ENCODE results near the gene SACM1L. TPM values are rescaled to one million over a fixed set of nuclear protein-coding genes. Genes with fewer than 3 reads are reported as not detected.
A peak's percentile ranks its signal among the peaks of the same experiment; 100 is the strongest.

Gene SACM1L
- total RNA-seq = 10 to 100 TPM; 33.2 to 37.4 (median 36.2) TPM

GRCh38 chr3:45688882-45689786 lies at the start of gene SACM1L:
Gene SACM1L, plus strand, starts transcription at chr3:45689396. Its CDS starts 70 bp downstream, at chr3:45689466.
- peaks cover 0 to 5% (median 0%) of the 10 kb centered on the region in 4 donors for H3K36me3 ChIP-seq
- peak within 1 kb of the TSS; percentile 65 to 82 (median 82) for H3K4me3 ChIP-seq
- no peaks in the 10 kb centered on the region for H3K9me3 ChIP-seq
- no peaks in the 10 kb centered on the region for H3K27me3 ChIP-seq
- DNase-seq (ENCODE audit: extremely low spot score) = peak; percentile 99
- TF ChIP-seq POLR2AphosphoS5 (IDR thresholded peaks at IDR 0.05) (peak; percentile 91 to 92), POLR2A (IDR thresholded peaks at IDR 0.05; ENCODE audit: low read depth) (peak; percentile 69), EP300 (IDR thresholded peaks at IDR 0.05) (no peak)
- TF ChIP-seq, protein P1, sequence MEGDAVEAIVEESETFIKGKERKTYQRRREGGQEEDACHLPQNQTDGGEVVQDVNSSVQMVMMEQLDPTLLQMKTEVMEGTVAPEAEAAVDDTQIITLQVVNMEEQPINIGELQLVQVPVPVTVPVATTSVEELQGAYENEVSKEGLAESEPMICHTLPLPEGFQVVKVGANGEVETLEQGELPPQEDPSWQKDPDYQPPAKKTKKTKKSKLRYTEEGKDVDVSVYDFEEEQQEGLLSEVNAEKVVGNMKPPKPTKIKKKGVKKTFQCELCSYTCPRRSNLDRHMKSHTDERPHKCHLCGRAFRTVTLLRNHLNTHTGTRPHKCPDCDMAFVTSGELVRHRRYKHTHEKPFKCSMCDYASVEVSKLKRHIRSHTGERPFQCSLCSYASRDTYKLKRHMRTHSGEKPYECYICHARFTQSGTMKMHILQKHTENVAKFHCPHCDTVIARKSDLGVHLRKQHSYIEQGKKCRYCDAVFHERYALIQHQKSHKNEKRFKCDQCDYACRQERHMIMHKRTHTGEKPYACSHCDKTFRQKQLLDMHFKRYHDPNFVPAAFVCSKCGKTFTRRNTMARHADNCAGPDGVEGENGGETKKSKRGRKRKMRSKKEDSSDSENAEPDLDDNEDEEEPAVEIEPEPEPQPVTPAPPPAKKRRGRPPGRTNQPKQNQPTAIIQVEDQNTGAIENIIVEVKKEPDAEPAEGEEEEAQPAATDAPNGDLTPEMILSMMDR (IDR thresholded peaks at IDR 0.05) = no peak
- WGBS = under 1% methylated on average over 67 of the region's 81 CpGs
- H3K4me1 ChIP-seq = peaks cover 48 to 57% (median 53%) of the 10 kb centered on the region in 4 donors
- intact Hi-C loops (cut with DNase I) = no loop called here
- H3K27ac ChIP-seq (replicated peaks in 1 of 4) = peak within 1 kb of the TSS; percentile 85 to 95 (median 92)

DNA sequence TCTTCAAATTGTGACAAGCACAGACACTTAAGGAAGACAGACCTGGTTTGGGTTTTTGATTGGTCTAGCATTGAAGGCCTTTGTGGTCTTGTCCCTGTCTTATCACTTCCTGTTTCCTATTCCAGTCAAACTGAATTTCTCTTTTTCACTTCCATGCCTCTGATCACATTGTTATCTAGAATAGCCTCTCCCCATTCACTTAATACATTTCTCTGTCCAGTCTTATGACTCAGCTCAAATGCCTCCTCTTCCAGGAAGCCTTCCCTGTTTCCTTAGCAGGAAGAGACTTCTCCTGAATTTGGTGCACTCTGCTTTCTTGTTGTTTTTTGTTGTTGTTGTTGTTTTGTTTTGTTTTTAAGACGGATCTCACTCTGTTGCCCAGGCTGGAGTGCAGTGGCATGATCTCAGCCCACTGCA lies 49.1 kb upstream of the SACM1L start:
- Histone ChIP-seq H3K4me1 (peaks cover 33 to 55% (median 46%) of the 10 kb centered on the region in 4 donors), H3K36me3 (peaks cover 3 to 21% (median 13%) of the 10 kb centered on the region in 4 donors), H3K27me3 (no peaks in the 10 kb centered on the region), H3K4me3 (no peak overlapping the region), H3K9me3 (no peaks in the 10 kb centered on the region), H3K27ac (replicated peaks in 1 of 4) (no peak overlapping the region)
- intact Hi-C loops (cut with DNase I) = no loop called here
- WGBS = 76% methylated on average over 1 of the region's 1 CpG
- DNase-seq (ENCODE audit: extremely low spot score) = no peak
- TF ChIP-seq, protein P1 (IDR thresholded peaks at IDR 0.05) = no peak
- TF ChIP-seq EP300 (IDR thresholded peaks at IDR 0.05) (no peak), POLR2AphosphoS5 (IDR thresholded peaks at IDR 0.05) (no peak), POLR2A (IDR thresholded peaks at IDR 0.05; ENCODE audit: low read depth) (no peak)

GRCh38 chr3:45640724-45641361 lies 48.4 kb upstream of the SACM1L start:
- intact Hi-C loops (cut with DNase I) = no loop called here
- H3K27ac ChIP-seq (replicated peaks in 1 of 4) = no peak overlapping the region
- WGBS = 91% methylated on average over 4 of the region's 4 CpGs
- peaks cover 3 to 21% (median 13%) of the 10 kb centered on the region in 4 donors for H3K36me3 ChIP-seq
- no peak overlapping the region for H3K4me3 ChIP-seq
- H3K27me3 ChIP-seq = no peaks in the 10 kb centered on the region
- TF ChIP-seq POLR2AphosphoS5 (IDR thresholded peaks at IDR 0.05) (no peak), POLR2A (IDR thresholded peaks at IDR 0.05; ENCODE audit: low read depth) (no peak), EP300 (IDR thresholded peaks at IDR 0.05) (no peak)
- TF ChIP-seq, protein P1 (IDR thresholded peaks at IDR 0.05) = no peak
- H3K9me3 ChIP-seq = no peaks in the 10 kb centered on the region
- no peak for DNase-seq (ENCODE audit: extremely low spot score)
- peaks cover 35 to 53% (median 45%) of the 10 kb centered on the region in 4 donors for H3K4me1 ChIP-seq

DNA sequence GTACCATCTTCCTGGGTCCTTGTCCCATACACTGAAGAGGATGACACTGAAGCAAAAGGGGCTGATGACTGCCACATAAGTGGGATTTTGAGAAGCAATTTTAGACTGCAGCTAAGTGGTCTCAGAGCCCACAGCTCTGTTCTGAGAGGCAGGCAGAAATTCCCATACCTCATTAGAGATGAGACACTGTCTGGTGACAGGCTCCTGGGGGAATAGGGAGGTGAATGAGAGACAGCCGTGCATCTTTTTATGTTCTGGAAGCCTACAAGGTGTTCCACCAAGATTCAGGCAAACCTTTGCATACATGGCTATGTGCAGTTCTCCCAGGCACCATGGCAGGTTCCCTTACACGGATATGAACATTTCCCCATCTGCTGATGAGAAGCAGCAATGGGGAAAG lies 47.4 kb upstream of the SACM1L start:
- peaks cover 35 to 58% (median 50%) of the 10 kb centered on the region in 4 donors for H3K4me1 ChIP-seq
- H3K27ac ChIP-seq (replicated peaks in 1 of 4) = no peak overlapping the region
- H3K27me3 ChIP-seq = no peaks in the 10 kb centered on the region
- TF ChIP-seq POLR2AphosphoS5 (IDR thresholded peaks at IDR 0.05) = no peak
- TF ChIP-seq EP300 (IDR thresholded peaks at IDR 0.05) = no peak
- TF ChIP-seq, protein P1 (IDR thresholded peaks at IDR 0.05) = no peak
- no peak for TF ChIP-seq POLR2A (IDR thresholded peaks at IDR 0.05; ENCODE audit: low read depth)
- 88% methylated on average over 2 of the region's 2 CpGs for WGBS
- intact Hi-C loops (cut with DNase I) = no loop called here
- DNase-seq (ENCODE audit: extremely low spot score) = no peak
- no peaks in the 10 kb centered on the region for H3K9me3 ChIP-seq
- no peak overlapping the region for H3K4me3 ChIP-seq
- H3K36me3 ChIP-seq = peaks cover 3 to 12% (median 7%) of the 10 kb centered on the region in 4 donors
